ENCODE results near the gene KDM7A. TPM values are rescaled to one million over a fixed set of nuclear protein-coding genes. Genes with fewer than 3 reads are reported as not detected.

The KDM7A gene
- total and polyA plus RNA-seq, 9 of the 15 experiments (the other 6 are each of a cell fraction or from before 2014, with no cell fraction given): 0.90 to 8.4 (median 7.0) TPM

GRCh38 chr7:140175221-140176121 is 1.3 kb downstream of the KDM7A start (continued):
- TF ChIP-seq THRA (IDR thresholded peaks at IDR 0.05) (no peak), HBP1 (CRISPR knock-in tag; IDR thresholded peaks at IDR 0.05) (0 out of 2 replicates have a peak, but pooled peaks have one; percentile 15), RFX5 (IDR thresholded peaks at IDR 0.05; ENCODE audit: low read depth, low read length) (peak; percentile 62; the same call in 1 of the 2 replicates), ZFPM2 (CRISPR knock-in tag; IDR thresholded peaks at IDR 0.05) (no peak), DACH1 (IDR thresholded peaks at IDR 0.05; ENCODE audit: partially characterized antibody) (peak; percentile 94), MNT (conservative IDR thresholded peaks at IDR 0.05) (peak; percentile 92 to 96), ZNF586 (CRISPR knock-in tag; conservative IDR thresholded peaks at IDR 0.05) (no peak), ELF1 (tag; IDR thresholded peaks at IDR 0.05) (no peak), NR2C1 (IDR thresholded peaks at IDR 0.05) (no peak), NR2C1 (tag; IDR thresholded peaks at IDR 0.05) (peak; percentile 17; the same call in 1 of the 2 replicates), NFATC3 (IDR thresholded peaks at IDR 0.05) (no peak), ILF3 (IDR thresholded peaks at IDR 0.05; ENCODE audit: borderline replicate concordance) (peak; percentile 87; the same call in 1 of the 2 replicates), ZNF197 (CRISPR knock-in tag; IDR thresholded peaks at IDR 0.05; ENCODE audit: low read depth) (no peak), KLF1 (tag; IDR thresholded peaks at IDR 0.05) (peak; percentile 90), E2F6 (IDR thresholded peaks at IDR 0.05; ENCODE audit: borderline replicate concordance in 1 of 2, extremely low read depth in 1 of 2, insufficient read depth in 1 of 2, insufficient read length in 1 of 2, low read depth in 1 of 2, low read length in 1 of 2, poor library complexity in 1 of 2, severe bottlenecking in 1 of 2) (peak in 1 of 2 experiments; percentile 80), ZNF12 (CRISPR knock-in tag; IDR thresholded peaks at IDR 0.05) (0 out of 2 replicates have a peak, but pooled peaks have one; percentile 70), JUND (IDR thresholded peaks at IDR 0.05; ENCODE audit: borderline replicate concordance, low read depth, low read length) (peak; percentile 47; the same call in 1 of the 2 replicates), JUND (tag; IDR thresholded peaks at IDR 0.05; ENCODE audit: borderline replicate concordance, low read depth, low read length) (0 out of 3 replicates have a peak, but pooled peaks have one; percentile 53), CSDE1 (IDR thresholded peaks at IDR 0.05) (no peak; a peak in 1 of 4 replicates), CXXC5 (CRISPR knock-in tag; IDR thresholded peaks at IDR 0.05) (peak; percentile 86), ZFX (CRISPR knock-in tag; IDR thresholded peaks at IDR 0.05) (peak; percentile 72)

Data from K562 (cell line).